K562 (cell line): ENCODE data around the gene MTA2. TPM values are rescaled to one million over a fixed set of nuclear protein-coding genes. Genes with fewer than 3 reads are reported as not detected.
A peak's percentile ranks its signal among the peaks of the same experiment; 100 is the strongest.

Experiments used
- ATF1 ChIP-seq, 2 experiments: fragments of 450-650 bp in 1 of 2; IDR thresholded peaks; 2 replicates each; pipeline ENCODE4 v1.6.1; 2016; ENCODE audit warnings: missing compliant biosample characterization in 1 of 2, missing genetic modification characterization in 1 of 2
- CBX5 ChIP-seq: IDR thresholded peaks from 2 replicates; pipeline ENCODE4 v1.6.1; 2014; ENCODE audit warnings: low read depth, borderline replicate concordance
- CHD2 ChIP-seq: IDR thresholded peaks from 2 replicates; pipeline ENCODE4 v1.6.1; 2011; ENCODE audit warnings: low read depth, low read length
- L3MBTL2 ChIP-seq: fragments of 450-650 bp; IDR thresholded peaks from 2 replicates; pipeline ENCODE4 v1.6.1; 2016; ENCODE audit warnings: mild to moderate bottlenecking, moderate library complexity
- MCM7 ChIP-seq, 2 experiments: fragments of 450-650 bp; IDR thresholded peaks; 2 replicates each; pipeline ENCODE4 v1.6.1; 2016 to 2018
- POLR2AphosphoS2 ChIP-seq: IDR thresholded peaks from 2 replicates; pipeline ENCODE4 v1.6.1; 2012; ENCODE audit warnings: low read length, improper control_type of control experiment
- POLR2B ChIP-seq: fragments of 450-650 bp; IDR thresholded peaks from 2 replicates; pipeline ENCODE4 v1.6.1; 2018; ENCODE audit warnings: low read depth; ENCODE audit not compliant: partially characterized antibody
- RBM17 ChIP-seq: fragments of 200-400 bp; formaldehyde crosslinking; IDR thresholded peaks from 2 replicates; pipeline ENCODE4 v1.6.1; 2017; ENCODE audit warnings: low read depth, mild to moderate bottlenecking, low read length, borderline replicate concordance
- RFX1 ChIP-seq: fragments of 450-650 bp; IDR thresholded peaks from 2 replicates; pipeline ENCODE4 v1.6.1; 2016; ENCODE audit warnings: mild to moderate bottlenecking, moderate library complexity
- RFX7 ChIP-seq: fragments of 250-450 bp; sonication (Bioruptor Pico); IDR thresholded peaks from 2 replicates; pipeline ENCODE4 v1.5.1; 2021; ENCODE audit warnings: mild to moderate bottlenecking
- RUNX1 ChIP-seq: sonication (generic); IDR thresholded peaks from 2 replicates; pipeline ENCODE4 v1.6.1; 2016; ENCODE audit warnings: antibody characterized with exemption, low read depth
- SIN3B ChIP-seq: fragments of 450-650 bp; IDR thresholded peaks from 2 replicates; pipeline ENCODE4 v1.6.1; 2017; ENCODE audit warnings: low read depth, mild to moderate bottlenecking, moderate library complexity
- TCF7 ChIP-seq: sonication (generic); IDR thresholded peaks from 2 replicates; pipeline ENCODE4 v1.6.1; 2016; ENCODE audit warnings: antibody characterized with exemption, borderline replicate concordance
- ZBTB17 ChIP-seq: fragments of 450-650 bp; formaldehyde crosslinking; IDR thresholded peaks from 2 replicates; pipeline ENCODE4 v1.4.0; 2020; ENCODE audit warnings: mild to moderate bottlenecking
- ZKSCAN1 ChIP-seq: fragments of 150-350 bp; IDR thresholded peaks from 2 replicates; pipeline ENCODE4 v1.6.1; 2016; ENCODE audit warnings: low read depth, low read length
- ZNF174 ChIP-seq: fragments of 250-450 bp; sonication (Bioruptor Pico); IDR thresholded peaks from 2 replicates; pipeline ENCODE4 v1.4.0; 2020; ENCODE audit warnings: mild to moderate bottlenecking
- ZNF347 ChIP-seq: fragments of 450-650 bp; formaldehyde crosslinking; IDR thresholded peaks from 2 replicates; pipeline ENCODE4 v1.4.0; 2020; ENCODE audit warnings: low read depth, mild to moderate bottlenecking, moderate library complexity
- polyA plus RNA-seq, 8 experiments: library from polyadenylated mRNA; depleted of rRNA in 4 of 8; stranded (reverse) in 5 of 8; unstranded in 3 of 8; fragments of >200 nt; fragmentation: Nextera tagmentation in 2 of 8; fragmentation: Illumina TruSeq in 1 of 8; extraction: Ambion mirVana in 2 of 8; extraction: Trizol in 1 of 8; gene quantifications; 2 replicates each; pipeline versions ENCODE4 v1.2.1 to v1.2.3, GENCODE V29; 2011 to 2014; ENCODE audit warnings: inconsistent platforms in 1 of 8, missing spikeins in 1 of 8
- total RNA-seq, 7 experiments: library from RNA; depleted of rRNA in 6 of 7; stranded (reverse); fragments of >200 nt in 6 of 7; fragmentation: Illumina TruSeq in 2 of 7; extraction: Trizol in 2 of 7; gene quantifications; 2 replicates each; pipeline versions ENCODE4 v1.2.1 to v1.2.3, GENCODE V29; 2011 to 2021; ENCODE audit warnings: low replicate concordance in 1 of 7
- TF ChIP-seq, protein P1 (sequence below): fragments of 250-450 bp; sonication (Bioruptor Pico); IDR thresholded peaks from 2 replicates; pipeline ENCODE4 v1.4.0; 2020; ENCODE audit warnings: mild to moderate bottlenecking, moderate library complexity
- TF ChIP-seq, protein P2 (sequence below): fragments of 250-450 bp; sonication (Bioruptor Pico); IDR thresholded peaks from 2 replicates; pipeline ENCODE4 v1.5.0; 2021
- TF ChIP-seq, protein P3 (sequence below): fragments of 250-450 bp; sonication (Bioruptor Pico); IDR thresholded peaks from 2 replicates; pipeline ENCODE4 v1.4.0; 2020; ENCODE audit warnings: mild to moderate bottlenecking
- TF ChIP-seq, protein P4 (sequence below), 2 experiments: fragments of 450-650 bp in 1 of 2; sonication (generic) in 1 of 2; formaldehyde crosslinking in 1 of 2; IDR thresholded peaks in 1 of 2; conservative IDR thresholded peaks in 1 of 2; 2 replicates each; pipeline versions ENCODE4 v1.6.1 to v1.8.1; 2016 to 2023; ENCODE audit warnings: mild to moderate bottlenecking in 2 of 2, moderate library complexity in 2 of 2, inconsistent platforms in 1 of 2, missing genetic modification reagents in 1 of 2

Gene MTA2
- total and polyA plus RNA-seq, 9 of the 15 experiments (the other 6 are each of a cell fraction or from before 2014, with no cell fraction given) = 6.2 to 220 (median 172) TPM

DNA sequence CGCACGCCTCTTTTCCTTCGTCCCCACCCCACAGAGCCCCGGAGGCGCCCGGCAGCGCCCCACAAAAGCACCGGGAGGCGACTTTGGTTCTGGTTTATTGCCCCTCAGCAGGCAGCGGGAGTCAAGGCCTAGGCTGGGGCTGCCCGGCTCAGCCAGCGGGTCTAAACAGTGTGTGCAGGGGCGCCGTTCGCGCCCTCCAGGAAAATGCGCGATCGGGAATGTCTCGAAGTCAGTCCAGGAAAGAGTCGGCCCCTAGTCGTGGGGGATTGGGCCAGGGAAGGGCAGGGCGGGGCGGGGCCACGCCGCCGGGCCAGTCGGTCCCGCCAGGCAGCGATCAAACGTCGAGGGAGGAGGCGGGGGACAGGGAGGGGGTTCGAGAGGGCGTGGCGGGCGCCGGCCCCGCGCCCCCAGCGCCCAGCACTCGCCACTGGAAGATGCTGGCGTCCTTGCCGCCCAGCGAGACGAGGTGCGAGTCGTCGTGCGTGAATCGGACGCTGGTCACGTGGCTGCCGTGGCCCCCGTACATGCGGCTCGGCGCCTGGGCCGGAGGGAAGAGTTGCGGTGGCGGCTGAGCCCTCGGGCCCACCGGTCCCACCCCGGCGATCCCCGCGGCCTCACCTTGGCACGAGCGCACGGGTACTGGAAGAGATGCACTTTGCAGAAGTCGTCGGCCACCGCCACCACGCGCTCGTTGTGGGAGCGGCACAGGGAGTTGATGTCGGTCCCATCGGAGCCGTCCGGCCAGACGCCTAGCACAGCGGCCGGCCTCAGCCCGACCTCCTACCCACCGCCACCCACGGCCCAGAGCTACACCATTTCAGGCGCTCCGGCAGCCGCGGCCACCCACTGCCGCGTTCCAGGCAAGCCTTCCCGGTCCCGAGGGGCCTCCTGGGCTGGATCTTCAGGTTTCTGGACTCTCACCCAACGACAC, 741 bp upstream of the MTA2 start (continued):
- TF ChIP-seq CHD2 = no peak
- no peak for TF ChIP-seq ZNF347 (CRISPR knock-in tag)
- no peak for TF ChIP-seq ZNF174 (CRISPR knock-in tag)
- no peak for TF ChIP-seq CBX5
- TF ChIP-seq MCM7 (IDR thresholded peaks at IDR 0.05) = no peak
- TF ChIP-seq POLR2AphosphoS2 = no peak
- no peak for TF ChIP-seq ATF1 (CRISPR knock-in tag; IDR thresholded peaks at IDR 0.05)
- peak; percentile 28; the same call in 1 of the 2 replicates for TF ChIP-seq ATF1 (tag; IDR thresholded peaks at IDR 0.05)
- no peak for TF ChIP-seq RFX7 (CRISPR knock-in tag)
- no peak for TF ChIP-seq ZKSCAN1
- TF ChIP-seq, protein P1, sequence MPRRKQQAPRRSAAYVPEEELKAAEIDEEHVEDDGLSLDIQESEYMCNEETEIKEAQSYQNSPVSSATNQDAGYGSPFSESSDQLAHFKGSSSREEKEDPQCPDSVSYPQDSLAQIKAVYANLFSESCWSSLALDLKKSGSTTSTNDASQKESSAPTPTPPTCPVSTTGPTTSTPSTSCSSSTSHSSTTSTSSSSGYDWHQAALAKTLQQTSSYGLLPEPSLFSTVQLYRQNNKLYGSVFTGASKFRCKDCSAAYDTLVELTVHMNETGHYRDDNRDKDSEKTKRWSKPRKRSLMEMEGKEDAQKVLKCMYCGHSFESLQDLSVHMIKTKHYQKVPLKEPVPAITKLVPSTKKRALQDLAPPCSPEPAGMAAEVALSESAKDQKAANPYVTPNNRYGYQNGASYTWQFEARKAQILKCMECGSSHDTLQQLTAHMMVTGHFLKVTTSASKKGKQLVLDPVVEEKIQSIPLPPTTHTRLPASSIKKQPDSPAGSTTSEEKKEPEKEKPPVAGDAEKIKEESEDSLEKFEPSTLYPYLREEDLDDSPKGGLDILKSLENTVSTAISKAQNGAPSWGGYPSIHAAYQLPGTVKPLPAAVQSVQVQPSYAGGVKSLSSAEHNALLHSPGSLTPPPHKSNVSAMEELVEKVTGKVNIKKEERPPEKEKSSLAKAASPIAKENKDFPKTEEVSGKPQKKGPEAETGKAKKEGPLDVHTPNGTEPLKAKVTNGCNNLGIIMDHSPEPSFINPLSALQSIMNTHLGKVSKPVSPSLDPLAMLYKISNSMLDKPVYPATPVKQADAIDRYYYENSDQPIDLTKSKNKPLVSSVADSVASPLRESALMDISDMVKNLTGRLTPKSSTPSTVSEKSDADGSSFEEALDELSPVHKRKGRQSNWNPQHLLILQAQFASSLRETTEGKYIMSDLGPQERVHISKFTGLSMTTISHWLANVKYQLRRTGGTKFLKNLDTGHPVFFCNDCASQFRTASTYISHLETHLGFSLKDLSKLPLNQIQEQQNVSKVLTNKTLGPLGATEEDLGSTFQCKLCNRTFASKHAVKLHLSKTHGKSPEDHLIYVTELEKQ (CRISPR knock-in tag) = no peak
- TF ChIP-seq RUNX1 = no peak
- no peak for TF ChIP-seq POLR2B
- TF ChIP-seq, protein P2, sequence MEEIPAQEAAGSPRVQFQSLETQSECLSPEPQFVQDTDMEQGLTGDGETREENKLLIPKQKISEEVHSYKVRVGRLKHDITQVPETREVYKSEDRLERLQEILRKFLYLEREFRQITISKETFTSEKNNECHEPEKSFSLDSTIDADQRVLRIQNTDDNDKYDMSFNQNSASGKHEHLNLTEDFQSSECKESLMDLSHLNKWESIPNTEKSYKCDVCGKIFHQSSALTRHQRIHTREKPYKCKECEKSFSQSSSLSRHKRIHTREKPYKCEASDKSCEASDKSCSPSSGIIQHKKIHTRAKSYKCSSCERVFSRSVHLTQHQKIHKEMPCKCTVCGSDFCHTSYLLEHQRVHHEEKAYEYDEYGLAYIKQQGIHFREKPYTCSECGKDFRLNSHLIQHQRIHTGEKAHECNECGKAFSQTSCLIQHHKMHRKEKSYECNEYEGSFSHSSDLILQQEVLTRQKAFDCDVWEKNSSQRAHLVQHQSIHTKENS (CRISPR knock-in tag) = no peak
- no peak for TF ChIP-seq RBM17
- TF ChIP-seq ZBTB17 = 0 out of 2 replicates have a peak, but pooled peaks have one; percentile 12
- TF ChIP-seq SIN3B = 0 out of 2 replicates have a peak, but pooled peaks have one; percentile 13
- TF ChIP-seq, protein P3, sequence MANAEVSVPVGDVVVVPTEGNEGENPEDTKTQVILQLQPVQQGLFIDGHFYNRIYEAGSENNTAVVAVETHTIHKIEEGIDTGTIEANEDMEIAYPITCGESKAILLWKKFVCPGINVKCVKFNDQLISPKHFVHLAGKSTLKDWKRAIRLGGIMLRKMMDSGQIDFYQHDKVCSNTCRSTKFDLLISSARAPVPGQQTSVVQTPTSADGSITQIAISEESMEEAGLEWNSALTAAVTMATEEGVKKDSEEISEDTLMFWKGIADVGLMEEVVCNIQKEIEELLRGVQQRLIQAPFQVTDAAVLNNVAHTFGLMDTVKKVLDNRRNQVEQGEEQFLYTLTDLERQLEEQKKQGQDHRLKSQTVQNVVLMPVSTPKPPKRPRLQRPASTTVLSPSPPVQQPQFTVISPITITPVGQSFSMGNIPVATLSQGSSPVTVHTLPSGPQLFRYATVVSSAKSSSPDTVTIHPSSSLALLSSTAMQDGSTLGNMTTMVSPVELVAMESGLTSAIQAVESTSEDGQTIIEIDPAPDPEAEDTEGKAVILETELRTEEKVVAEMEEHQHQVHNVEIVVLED = peak; percentile 15; the same call in 1 of the 2 replicates
- no peak for TF ChIP-seq TCF7
- TF ChIP-seq, protein P4, sequence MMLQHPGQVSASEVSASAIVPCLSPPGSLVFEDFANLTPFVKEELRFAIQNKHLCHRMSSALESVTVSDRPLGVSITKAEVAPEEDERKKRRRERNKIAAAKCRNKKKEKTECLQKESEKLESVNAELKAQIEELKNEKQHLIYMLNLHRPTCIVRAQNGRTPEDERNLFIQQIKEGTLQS (IDR thresholded peaks at IDR 0.05) = peak; percentile 18; the same call in 1 of the 2 replicates
- TF ChIP-seq, protein P4 (CRISPR knock-in tag; conservative IDR thresholded peaks at IDR 0.05) = 0 out of 2 replicates have a peak, but pooled peaks have one; percentile 19
- no peak for TF ChIP-seq RFX1
- peak; percentile 84 for TF ChIP-seq L3MBTL2
